Lower leg skin (tissue), 3 donors: ENCODE results near the gene ZMYND11.

ENCODE experiments used
- CTCF ChIP-seq, 3 donors: fragments of 450-650 bp; IDR thresholded peaks; one replicate each; pipeline ENCODE4 v1.5.1; 2016; ENCODE audit warnings: antibody characterized with exemption in 3 of 3, mild to moderate bottlenecking in 3 of 3, moderate library complexity in 2 of 3
- POLR2A ChIP-seq, 2 donors: fragments of 450-650 bp; IDR thresholded peaks; one replicate each; pipeline ENCODE4 v1.6.1; 2016 to 2017; ENCODE audit warnings: antibody characterized with exemption in 2 of 2, mild to moderate bottlenecking in 1 of 2, moderate library complexity in 1 of 2

GRCh38 chr10:287026-287709, 151.9 kb downstream of the ZMYND11 start:
- TF ChIP-seq POLR2A (IDR thresholded peaks at IDR 0.05) = no peak
- TF ChIP-seq CTCF (IDR thresholded peaks at IDR 0.05) = no peak
